ENCODE data around the gene MXD4. TPM values are rescaled to one million over a fixed set of nuclear protein-coding genes. Genes with fewer than 3 reads are reported as not detected.

MXD4 gene
- total RNA-seq, 1 experiment from 2014 or later: 12.8 TPM

DNA sequence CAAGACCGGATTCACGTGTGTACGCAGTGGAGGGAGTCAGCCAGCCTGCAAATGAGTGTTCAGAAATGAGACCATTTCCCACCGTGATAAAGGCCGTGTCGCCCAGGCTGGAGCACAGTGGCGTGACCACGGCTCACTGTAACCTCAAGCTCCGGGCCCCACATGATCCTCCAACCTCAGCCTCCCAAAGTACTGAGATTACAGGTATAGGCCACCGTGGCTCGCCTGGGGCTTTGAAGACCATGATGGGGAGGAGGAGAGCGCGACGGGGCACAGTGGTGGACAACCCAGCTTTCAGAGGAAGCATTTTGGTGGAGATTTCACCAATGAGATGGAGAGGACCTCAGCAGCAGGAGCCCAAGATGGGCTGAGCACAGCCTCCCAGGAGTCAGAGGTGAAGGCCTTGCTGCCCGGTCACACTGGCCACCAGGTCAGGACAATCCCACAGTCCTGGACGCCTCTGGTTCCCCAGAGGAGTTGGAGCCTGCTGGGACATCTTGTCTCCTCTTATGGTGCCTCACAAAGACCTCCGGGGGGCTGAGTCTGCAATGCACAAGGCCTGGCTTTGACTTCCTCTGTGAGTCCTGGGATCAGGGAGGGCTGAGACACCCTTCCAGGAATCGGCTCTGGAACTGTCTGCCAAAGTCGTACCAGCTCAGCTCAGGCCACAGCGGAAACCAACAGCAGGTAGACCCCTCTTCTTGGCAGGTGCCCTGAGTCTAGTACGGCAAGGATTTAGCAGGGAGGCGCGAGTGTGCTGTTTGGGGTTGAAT lies 22.4 kb upstream of the MXD4 start:
- Mint-ChIP-seq H3K36me3 (ENCODE audit: insufficient read depth, unreplicated experiment) (no peaks in the 10 kb centered on the region), H3K4me3 (ENCODE audit: low read depth, unreplicated experiment) (no peak overlapping the region)
- intact Hi-C loops (cut with micrococcal nuclease; ENCODE audit: unreplicated experiment): loop anchor here (10.0 kb wide), 1 partner anchor 50 kb away; no protein-coding TSS in a partner anchor

DNA sequence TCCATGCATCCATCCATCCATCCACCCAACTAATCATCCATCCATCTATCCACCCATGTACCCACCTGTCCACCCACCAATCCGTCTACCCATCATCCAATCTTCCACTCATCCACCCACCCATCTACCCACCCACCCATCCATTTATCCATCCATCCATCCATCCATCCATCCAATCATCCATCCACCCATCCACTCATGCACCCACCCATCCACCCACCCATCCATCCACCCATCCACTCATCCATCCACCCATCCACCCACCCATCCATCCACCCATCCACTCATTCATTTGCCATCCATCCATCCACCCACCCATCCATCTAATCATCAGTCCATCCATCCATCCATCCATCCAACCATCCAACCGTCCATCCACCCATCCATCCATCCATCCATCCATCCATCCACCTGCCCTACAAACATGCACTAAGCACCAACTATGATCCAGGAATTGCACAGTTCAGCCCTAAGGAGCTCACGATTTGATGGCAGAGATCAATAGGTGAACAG lies 21.3 kb upstream of the MXD4 start:
- CTCF ChIA-PET: no interaction called here
- no TSS peak for BruUV-seq (replicated peaks)
- H3K36me3 Mint-ChIP-seq (ENCODE audit: insufficient read depth, unreplicated experiment): no peaks in the 10 kb centered on the region
- TF ChIP-seq, protein P1, sequence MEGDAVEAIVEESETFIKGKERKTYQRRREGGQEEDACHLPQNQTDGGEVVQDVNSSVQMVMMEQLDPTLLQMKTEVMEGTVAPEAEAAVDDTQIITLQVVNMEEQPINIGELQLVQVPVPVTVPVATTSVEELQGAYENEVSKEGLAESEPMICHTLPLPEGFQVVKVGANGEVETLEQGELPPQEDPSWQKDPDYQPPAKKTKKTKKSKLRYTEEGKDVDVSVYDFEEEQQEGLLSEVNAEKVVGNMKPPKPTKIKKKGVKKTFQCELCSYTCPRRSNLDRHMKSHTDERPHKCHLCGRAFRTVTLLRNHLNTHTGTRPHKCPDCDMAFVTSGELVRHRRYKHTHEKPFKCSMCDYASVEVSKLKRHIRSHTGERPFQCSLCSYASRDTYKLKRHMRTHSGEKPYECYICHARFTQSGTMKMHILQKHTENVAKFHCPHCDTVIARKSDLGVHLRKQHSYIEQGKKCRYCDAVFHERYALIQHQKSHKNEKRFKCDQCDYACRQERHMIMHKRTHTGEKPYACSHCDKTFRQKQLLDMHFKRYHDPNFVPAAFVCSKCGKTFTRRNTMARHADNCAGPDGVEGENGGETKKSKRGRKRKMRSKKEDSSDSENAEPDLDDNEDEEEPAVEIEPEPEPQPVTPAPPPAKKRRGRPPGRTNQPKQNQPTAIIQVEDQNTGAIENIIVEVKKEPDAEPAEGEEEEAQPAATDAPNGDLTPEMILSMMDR (IDR thresholded peaks at IDR 0.05; ENCODE audit: unreplicated experiment): no peak
- no peak overlapping the region for H3K4me3 Mint-ChIP-seq (ENCODE audit: low read depth, unreplicated experiment)
- H3K27me3 Mint-ChIP-seq (ENCODE audit: unreplicated experiment): peaks cover 38% of the 10 kb centered on the region
- no peaks in the 10 kb centered on the region for H3K9me3 Mint-ChIP-seq (ENCODE audit: low read depth, unreplicated experiment)
- H3K4me1 Mint-ChIP-seq (ENCODE audit: low read depth, unreplicated experiment): no peaks in the 10 kb centered on the region
- H3K27ac Mint-ChIP-seq (ENCODE audit: unreplicated experiment): no peak overlapping the region
- DNase-seq: no peak
- intact Hi-C loops (cut with micrococcal nuclease; ENCODE audit: unreplicated experiment): loop anchor here (10.0 kb wide), 1 partner anchor 52 kb away; no protein-coding TSS in a partner anchor

More for the DNA sequence above, 22.4 kb upstream of the MXD4 start:
- CTCF ChIA-PET: no interaction called here
- no peak overlapping the region for H3K27ac Mint-ChIP-seq (ENCODE audit: unreplicated experiment)
- TF ChIP-seq, protein P1 (IDR thresholded peaks at IDR 0.05; ENCODE audit: unreplicated experiment): no peak
- H3K9me3 Mint-ChIP-seq (ENCODE audit: low read depth, unreplicated experiment): no peaks in the 10 kb centered on the region
- peaks cover 38% of the 10 kb centered on the region for H3K27me3 Mint-ChIP-seq (ENCODE audit: unreplicated experiment)
- no peak for DNase-seq
- no peaks in the 10 kb centered on the region for H3K4me1 Mint-ChIP-seq (ENCODE audit: low read depth, unreplicated experiment)
- no TSS peak for BruUV-seq (replicated peaks)

DNA sequence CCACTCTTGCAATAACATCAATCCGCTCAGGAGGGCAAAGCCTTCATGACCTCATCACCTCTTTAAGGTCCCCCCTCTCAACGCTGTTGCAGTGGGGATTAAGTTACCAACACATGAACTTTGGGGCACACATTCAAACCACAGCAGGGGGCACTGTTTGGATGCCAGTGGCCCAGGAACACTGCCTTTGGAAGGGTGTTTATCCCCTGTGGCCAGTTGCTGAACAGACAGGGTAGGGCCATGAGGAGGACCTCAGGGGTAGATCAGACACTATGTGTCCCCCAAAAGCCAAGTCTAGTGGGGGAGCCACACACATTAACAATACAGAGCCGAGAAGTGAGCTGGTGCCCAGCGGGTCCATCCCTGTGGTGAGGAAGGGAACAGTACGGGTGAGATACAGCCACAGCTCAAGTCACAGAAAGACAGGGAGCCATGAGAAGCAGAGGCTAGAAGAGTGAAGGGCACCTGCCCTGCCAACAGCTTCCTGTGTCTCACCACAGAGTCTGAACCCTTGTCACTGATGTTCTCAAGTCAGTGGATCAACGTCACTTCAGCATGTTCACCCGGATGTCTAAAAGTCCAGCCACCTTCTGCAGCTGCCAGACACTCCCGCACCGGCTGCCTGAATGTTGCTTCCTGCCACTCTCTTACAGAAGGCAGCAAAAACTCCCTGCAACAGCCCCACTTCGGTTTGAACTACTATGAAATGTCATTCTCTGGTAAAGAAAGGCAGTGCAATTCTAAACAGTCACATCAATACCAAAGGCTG lies 19.9 kb upstream of the MXD4 start:
- H3K9me3 Mint-ChIP-seq (ENCODE audit: low read depth, unreplicated experiment): no peaks in the 10 kb centered on the region
- intact Hi-C loops (cut with micrococcal nuclease; ENCODE audit: unreplicated experiment): loop anchor here (10.0 kb wide), 1 partner anchor 53 kb away; no protein-coding TSS in a partner anchor
- CTCF ChIA-PET: no interaction called here
- H3K27me3 Mint-ChIP-seq (ENCODE audit: unreplicated experiment): peaks cover 38% of the 10 kb centered on the region
- no peaks in the 10 kb centered on the region for H3K36me3 Mint-ChIP-seq (ENCODE audit: insufficient read depth, unreplicated experiment)
- H3K4me1 Mint-ChIP-seq (ENCODE audit: low read depth, unreplicated experiment): no peaks in the 10 kb centered on the region
- no peak overlapping the region for H3K27ac Mint-ChIP-seq (ENCODE audit: unreplicated experiment)
- TF ChIP-seq, protein P1 (IDR thresholded peaks at IDR 0.05; ENCODE audit: unreplicated experiment): no peak
- no peak overlapping the region for H3K4me3 Mint-ChIP-seq (ENCODE audit: low read depth, unreplicated experiment)
- no peak for DNase-seq
- BruUV-seq (replicated peaks): no TSS peak

DNA sequence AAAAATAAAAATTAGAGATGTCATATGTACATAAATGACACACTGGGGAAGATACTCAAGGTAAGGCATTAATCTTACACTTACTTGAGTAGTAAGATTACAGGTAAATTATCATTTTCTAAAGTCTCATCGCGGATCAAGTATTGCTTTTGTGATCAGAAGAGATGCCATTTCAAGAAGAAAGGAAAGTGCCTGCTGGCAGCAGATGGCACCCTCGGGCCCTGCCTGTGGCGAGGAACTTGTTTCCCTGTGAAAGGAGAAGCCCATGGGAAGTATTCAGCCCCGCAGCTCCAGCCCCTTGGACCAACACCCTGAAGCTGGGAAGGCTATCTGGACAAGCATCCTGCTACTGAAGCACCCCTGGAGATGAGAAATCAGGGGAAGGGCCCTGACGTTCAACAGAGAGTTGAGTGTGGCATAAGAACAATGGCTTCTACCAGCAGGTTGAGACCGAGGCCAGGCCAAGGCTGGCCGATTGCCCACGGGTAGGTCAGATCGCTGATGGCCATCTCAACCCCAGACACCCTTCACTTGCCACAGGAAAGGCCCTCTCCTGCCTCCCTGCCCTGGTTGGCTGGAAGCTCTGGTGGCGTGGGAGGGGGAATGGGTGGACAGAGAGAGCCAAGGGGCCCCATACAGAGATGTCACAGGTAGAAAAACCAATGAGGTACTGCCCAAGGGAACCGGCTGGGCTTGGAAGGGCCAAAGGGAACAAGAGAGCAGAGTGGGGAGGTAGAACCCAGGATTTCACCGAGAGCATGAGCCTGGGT lies 18.8 kb upstream of the MXD4 start:
- intact Hi-C loops (cut with micrococcal nuclease; ENCODE audit: unreplicated experiment): loop anchor here (10.0 kb wide), 1 partner anchor 54 kb away; no protein-coding TSS in a partner anchor
- no peak overlapping the region for H3K27ac Mint-ChIP-seq (ENCODE audit: unreplicated experiment)
- no peak overlapping the region for H3K4me3 Mint-ChIP-seq (ENCODE audit: low read depth, unreplicated experiment)
- H3K9me3 Mint-ChIP-seq (ENCODE audit: low read depth, unreplicated experiment): no peaks in the 10 kb centered on the region
- DNase-seq: peak; percentile 53
- peaks cover 39% of the 10 kb centered on the region for H3K27me3 Mint-ChIP-seq (ENCODE audit: unreplicated experiment)
- TF ChIP-seq, protein P1 (IDR thresholded peaks at IDR 0.05; ENCODE audit: unreplicated experiment): no peak
- no TSS peak for BruUV-seq (replicated peaks)
- CTCF ChIA-PET: interaction anchor here (1.4 kb wide), 1 partner anchor 8 kb away, joined by 3 read pairs; no protein-coding TSS in a partner anchor
- H3K4me1 Mint-ChIP-seq (ENCODE audit: low read depth, unreplicated experiment): no peaks in the 10 kb centered on the region
- no peaks in the 10 kb centered on the region for H3K36me3 Mint-ChIP-seq (ENCODE audit: insufficient read depth, unreplicated experiment)
